NCI-H510A (cell line): ENCODE results near the gene G6PC2.
A peak's percentile ranks its signal among the peaks of the same experiment; 100 is the strongest.
"Not testable (repeated sequence)": the region's sequence is repeated elsewhere in the genome, so short reads cannot be mapped to it uniquely, and the experiment has no call there.

Experiments used
- DNase-seq: peaks from one replicate; lab custom pipeline; 2025; lab: John Stamatoyannopoulos, UW

Gene G6PC2

GRCh38 chr2:168901003-168901402 is at the start of gene G6PC2:
G6PC2 (plus strand) TSS chr2:168901291; CDS start chr2:168901332, 41 bp downstream.
- no peak for DNase-seq

DNA sequence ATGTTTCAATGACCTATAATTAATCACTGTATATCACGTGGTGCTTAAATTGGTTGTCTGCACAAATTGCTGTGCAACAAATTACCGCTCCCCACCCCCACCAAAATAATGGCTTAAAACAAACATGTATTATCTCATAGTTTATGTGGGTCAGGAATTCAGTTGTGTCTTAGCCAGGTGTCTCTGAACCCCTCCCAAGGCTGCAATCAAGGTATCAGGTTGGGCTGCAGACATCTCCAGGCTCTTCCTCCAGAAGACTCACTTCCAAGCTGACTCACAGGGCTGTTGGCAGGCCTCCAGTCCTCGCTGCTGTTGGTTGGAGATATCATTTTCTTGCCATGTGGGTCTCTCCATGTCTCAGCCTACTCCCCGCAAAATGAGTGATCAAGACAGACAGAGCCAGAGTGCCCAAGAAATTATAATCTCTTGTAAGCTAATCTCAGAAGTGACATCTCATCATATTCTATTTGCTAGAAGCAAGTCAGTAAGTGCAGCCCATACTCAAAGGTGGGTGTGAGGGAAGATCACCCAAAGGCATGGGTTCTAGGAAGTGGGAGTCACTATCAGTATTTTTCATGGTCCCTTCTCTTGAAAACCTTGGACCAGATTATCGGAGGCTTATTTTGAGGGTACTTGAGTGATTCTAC is 49.3 kb upstream of the G6PC2 start:
- no peak for DNase-seq

GRCh38 chr2:168852481-168852880 is 48.6 kb upstream of the G6PC2 start:
- no peak for DNase-seq

GRCh38 chr2:168853471-168853870 is 47.6 kb upstream of the G6PC2 start:
- no peak for DNase-seq

DNA sequence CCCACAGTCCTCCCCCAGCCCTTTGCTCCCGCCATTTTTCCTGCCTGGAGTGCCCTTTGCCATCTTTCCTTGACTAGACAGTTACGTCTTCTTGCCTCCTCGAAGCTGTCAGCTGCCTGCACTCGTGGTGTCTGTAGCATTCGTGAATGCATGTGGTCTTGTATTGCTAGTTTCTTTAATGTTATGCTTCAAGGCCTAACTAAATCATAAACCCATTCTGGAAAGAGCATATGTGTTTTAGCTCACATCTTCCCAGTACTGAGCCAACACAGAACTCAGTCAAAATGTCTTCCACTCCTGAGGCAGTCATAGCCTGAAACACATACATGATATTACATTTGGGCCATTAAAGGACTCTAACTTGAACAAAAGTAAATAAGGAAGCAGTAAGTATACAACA is 46.4 kb upstream of the G6PC2 start:
- DNase-seq: no peak

- DNase-seq: no peak
These were observed 45.5 kb upstream of the G6PC2 start for GRCh38 chr2:168855601-168856000.

DNA sequence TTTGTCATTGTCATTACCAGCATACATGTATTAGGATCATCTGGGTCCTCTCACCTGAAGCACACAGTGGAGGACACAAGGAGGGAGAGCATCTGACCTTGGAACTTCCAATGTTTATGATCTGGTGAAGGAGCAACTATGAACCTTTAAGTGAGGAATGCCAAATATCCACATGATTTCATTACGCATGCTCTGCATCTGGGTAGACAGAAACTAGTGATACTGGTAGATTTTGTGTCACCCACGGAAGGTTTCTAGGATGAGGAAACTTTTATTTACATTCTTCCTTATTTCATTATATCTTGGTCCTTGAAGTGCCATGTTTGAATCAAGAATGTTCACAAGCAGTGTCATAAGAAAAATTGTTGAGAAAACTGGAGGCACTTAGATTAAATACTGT is 42.9 kb upstream of the G6PC2 start:
- DNase-seq: no peak

- not testable (repeated sequence) for DNase-seq
These were observed 33.9 kb upstream of the G6PC2 start for GRCh38 chr2:168867164-168867563.

- not testable (repeated sequence) for DNase-seq
These were observed 30.7 kb upstream of the G6PC2 start for GRCh38 chr2:168870369-168870768.

GRCh38 chr2:168870824-168871223 is 30.3 kb upstream of the G6PC2 start:
- DNase-seq: not testable (repeated sequence)

- DNase-seq: no peak
These were observed 26.6 kb upstream of the G6PC2 start for GRCh38 chr2:168874368-168875054.

- DNase-seq: not testable (repeated sequence)
These were observed 18.9 kb upstream of the G6PC2 start for GRCh38 chr2:168882163-168882562.

DNA sequence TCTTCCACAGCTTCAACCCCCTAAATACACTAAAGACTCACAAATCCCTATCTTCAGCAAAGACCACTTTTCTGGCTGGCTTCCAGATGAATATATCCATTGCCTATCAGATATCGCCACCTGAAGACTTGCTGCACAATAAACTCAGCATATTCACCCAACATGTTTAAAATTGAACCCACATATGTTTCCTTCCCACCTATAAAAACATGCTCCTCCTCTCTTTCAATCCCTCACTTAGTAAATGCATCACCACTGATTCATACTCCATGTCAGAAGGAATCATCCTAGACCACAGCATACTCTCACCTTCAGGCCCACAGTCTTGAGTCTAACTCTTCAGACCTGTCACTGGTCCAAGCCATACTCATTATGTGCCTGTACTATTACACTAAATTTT is 16.1 kb upstream of the G6PC2 start:
- DNase-seq: no peak

DNA sequence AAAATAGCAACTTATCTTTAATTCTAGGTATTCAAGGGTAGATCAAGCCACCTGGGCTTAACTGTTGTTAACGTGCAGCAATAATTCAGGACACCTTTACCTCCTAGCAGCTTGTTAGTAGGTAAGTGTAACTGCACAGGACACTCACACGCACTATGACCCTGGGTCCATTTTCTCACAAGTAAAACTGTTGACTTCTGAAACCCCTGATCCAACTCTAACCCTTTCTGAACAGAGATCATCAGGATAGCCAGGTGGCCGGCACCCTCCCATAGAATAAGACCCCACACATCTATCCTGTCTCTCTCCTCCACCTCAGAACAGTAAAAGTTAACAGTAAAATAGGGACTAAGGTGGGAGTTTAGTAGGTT is 11.5 kb upstream of the G6PC2 start:
- DNase-seq: no peak

- DNase-seq: peak; percentile 73
These were observed 10.9 kb upstream of the G6PC2 start, which contains the start of gene SPC25 for GRCh38 chr2:168890006-168890782. SPC25 (minus strand) TSS chr2:168890430; CDS start chr2:168889519, 911 bp downstream.

DNA sequence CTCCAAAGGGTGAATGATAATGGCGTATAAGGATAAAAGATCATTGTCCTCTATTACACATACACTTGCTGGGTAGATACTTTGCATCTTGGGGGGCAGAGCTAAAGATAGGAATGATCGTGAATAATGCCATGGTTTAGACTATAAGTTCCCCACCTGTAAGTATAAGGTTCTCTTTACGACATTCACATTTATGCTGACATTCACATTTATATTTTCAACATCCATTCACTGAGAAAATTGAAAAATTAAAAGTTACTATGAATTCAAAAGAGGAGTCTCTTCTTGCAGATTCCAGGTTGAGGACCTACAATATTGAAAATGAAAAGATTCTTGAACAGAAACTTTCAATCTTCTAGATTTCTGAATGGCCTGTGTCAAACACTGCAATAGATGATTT is 8.8 kb upstream of the G6PC2 start:
- no peak for DNase-seq

- DNase-seq: no peak
These were observed 7.0 kb upstream of the G6PC2 start for GRCh38 chr2:168894101-168894500.

GRCh38 chr2:168894720-168895119 is 6.4 kb upstream of the G6PC2 start:
- DNase-seq: no peak

GRCh38 chr2:168895771-168896170 is 5.3 kb upstream of the G6PC2 start:
- no peak for DNase-seq

DNA sequence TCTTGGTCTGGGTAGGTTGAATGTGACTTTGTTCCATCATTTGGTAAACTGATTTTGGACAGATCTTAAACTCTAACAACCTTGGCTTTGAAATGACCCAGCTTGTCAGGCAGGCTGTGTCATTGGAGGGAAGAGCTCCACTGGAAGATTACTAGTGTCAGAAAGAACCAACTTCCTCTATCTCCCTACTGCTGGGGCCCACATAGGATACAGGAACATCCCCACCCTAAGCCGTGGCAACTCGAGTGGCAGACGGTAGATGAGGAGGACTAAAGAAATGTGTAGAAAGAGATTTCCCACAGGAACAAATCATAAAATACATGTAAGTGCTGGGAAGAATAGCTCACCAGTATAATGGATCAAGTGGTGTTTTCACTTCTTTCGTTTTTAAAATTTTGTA is 4.3 kb upstream of the G6PC2 start:
- no peak for DNase-seq

GRCh38 chr2:168897449-168897848 is 3.6 kb upstream of the G6PC2 start:
- no peak for DNase-seq

GRCh38 chr2:168903888-168904287 is 2.8 kb downstream of the G6PC2 start:
- DNase-seq: no peak

- no peak for DNase-seq
These were observed 3.3 kb downstream of the G6PC2 start for GRCh38 chr2:168904358-168904757.
